ENCODE results near the gene STK10. TPM values are rescaled to one million over a fixed set of nuclear protein-coding genes. Genes with fewer than 3 reads are reported as not detected.

The STK10 gene
- total and polyA plus RNA-seq, 2 of the 8 experiments (the other 6 are each of a cell fraction or from before 2014, with no cell fraction given) = 10.5 to 21.4 TPM

DNA sequence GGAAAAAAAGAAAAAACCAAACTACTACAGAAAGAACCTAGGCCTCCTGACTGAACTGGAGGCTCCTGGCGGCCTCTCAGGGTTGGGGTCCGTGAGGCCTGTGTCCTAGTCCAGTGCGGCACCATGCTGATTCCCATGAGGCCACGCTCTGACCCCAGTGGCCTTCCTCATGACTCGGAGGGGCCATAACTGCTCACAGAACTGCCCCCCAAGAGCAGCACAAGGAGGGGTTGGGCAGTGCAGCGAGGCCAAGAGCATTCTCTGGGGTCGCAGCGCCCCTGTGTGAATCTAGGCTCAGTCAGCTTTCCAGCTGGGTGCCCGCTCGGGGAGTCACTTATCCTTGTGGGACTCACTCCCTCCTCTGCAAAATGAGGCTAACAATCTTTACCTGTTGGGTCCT lies 102.3 kb downstream of the STK10 start:
- Histone ChIP-seq H2BK120ac (replicated peaks; ENCODE audit: low read depth, low read length) (no peak overlapping the region), H3K27me3 (replicated peaks in 1 of 4; ENCODE audit: control insufficient read depth in 3 of 4, extremely low read depth in 1 of 4, insufficient read depth in 3 of 4, low read length in 3 of 4) (no peaks in the 10 kb centered on the region), H3K4ac (replicated peaks; ENCODE audit: insufficient read length, low read depth, low read length) (no peak overlapping the region), H2AK5ac (ENCODE audit: low read depth, low read length) (no peak overlapping the region), H2BK15ac (ENCODE audit: low read length) (no peak overlapping the region), H4K5ac (ENCODE audit: insufficient read length, low read depth, low read length) (no peak overlapping the region), H3K23ac (ENCODE audit: insufficient read length) (no peak overlapping the region), H2AFZ (ENCODE audit: low read length) (no peak overlapping the region), H3K4me3 (ENCODE audit: extremely low read depth in 1 of 4, insufficient read depth in 2 of 4, low read depth in 3 of 4, low read length in 4 of 4) (no peak overlapping the region), H4K8ac (ENCODE audit: extremely low read depth, insufficient read depth, low read length) (peak overlapping the region; percentile 91), H4K91ac (replicated peaks; ENCODE audit: insufficient read length, low read length) (no peak overlapping the region), H3K79me2 (ENCODE audit: control insufficient read depth in 1 of 2, insufficient read depth in 2 of 2, low read length in 2 of 2) (no peaks in the 10 kb centered on the region), H3K9ac (replicated peaks in 1 of 4; ENCODE audit: extremely low read depth in 1 of 4, low read depth in 3 of 4, low read length in 3 of 4) (no peak overlapping the region), H2BK20ac (ENCODE audit: low read length) (no peak overlapping the region), H2BK5ac (ENCODE audit: low read depth, low read length) (no peak overlapping the region), H3K9me3 (ENCODE audit: insufficient read depth in 2 of 2, low read depth in 1 of 2, low read length in 1 of 2) (no peaks in the 10 kb centered on the region), H3K36me3 (ENCODE audit: control insufficient read depth in 2 of 4, insufficient read depth in 4 of 4, low read length in 3 of 4) (peaks cover 0 to 2% (median 0%) of the 10 kb centered on the region in 4 experiments; a peak in 1 of 8 replicates), H4K20me1 (replicated peaks in 1 of 2; ENCODE audit: control insufficient read depth in 1 of 2, insufficient read depth in 2 of 2, low read length in 2 of 2) (peaks cover 0 to 2% of the 10 kb centered on the region in 2 experiments), H3K14ac (ENCODE audit: insufficient read length) (no peak overlapping the region), H3K27ac (ENCODE audit: low read depth, low read length) (no peak overlapping the region), H3K23me2 (ENCODE audit: low read depth, low read length) (peaks cover 9% of the 10 kb centered on the region; the same call in 1 of the 2 replicates), H3K4me2 (ENCODE audit: insufficient read depth in 1 of 2, low read depth in 2 of 2, low read length in 2 of 2) (no peak overlapping the region), H3K18ac (ENCODE audit: extremely low read depth, low read length) (no peak overlapping the region; the same call in 1 of the 2 replicates), H2BK12ac (ENCODE audit: low read depth, low read length) (no peak overlapping the region), H3K79me1 (ENCODE audit: low read depth, low read length) (no peaks in the 10 kb centered on the region), H3K4me1 (replicated peaks in 1 of 4; ENCODE audit: control insufficient read depth in 3 of 4, insufficient read depth in 4 of 4, low read length in 3 of 4) (no peaks in the 10 kb centered on the region), H3K56ac (replicated peaks; ENCODE audit: insufficient read length, low read depth, low read length) (no peak overlapping the region)
- no peak for TF ChIP-seq CHD2 (IDR thresholded peaks at IDR 0.05; ENCODE audit: low read length)
- TF ChIP-seq, protein P1, sequence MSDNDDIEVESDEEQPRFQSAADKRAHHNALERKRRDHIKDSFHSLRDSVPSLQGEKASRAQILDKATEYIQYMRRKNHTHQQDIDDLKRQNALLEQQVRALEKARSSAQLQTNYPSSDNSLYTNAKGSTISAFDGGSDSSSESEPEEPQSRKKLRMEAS (IDR thresholded peaks at IDR 0.05) = no peak
- no peak for TF ChIP-seq SP4 (IDR thresholded peaks at IDR 0.05; ENCODE audit: low read length)
- TF ChIP-seq BCL11A (IDR thresholded peaks at IDR 0.05; ENCODE audit: low read depth in 2 of 2, low read length in 2 of 2) = no peak
- TF ChIP-seq NANOG (IDR thresholded peaks at IDR 0.05; ENCODE audit: insufficient read depth, low read depth, low read length, poor library complexity, severe bottlenecking) = no peak
- TF ChIP-seq GABPA (IDR thresholded peaks at IDR 0.05; ENCODE audit: borderline replicate concordance, insufficient read depth, low read length) = no peak
- no peak for TF ChIP-seq CTCF (IDR thresholded peaks at IDR 0.05; ENCODE audit: control extremely low read depth in 1 of 3, insufficient read depth in 1 of 3, low read depth in 1 of 3, low read length in 3 of 3)
- TF ChIP-seq CHD1 (IDR thresholded peaks at IDR 0.05; ENCODE audit: low read depth, low read length) = no peak
- no peak for TF ChIP-seq SP1 (IDR thresholded peaks at IDR 0.05; ENCODE audit: low read depth, low read length)
- TF ChIP-seq RNF2 (IDR thresholded peaks at IDR 0.05; ENCODE audit: borderline replicate concordance, low read depth, low read length, missing control alignments, poor library complexity, severe bottlenecking) = no peak
- POLR2A ChIA-PET (ENCODE audit: partially characterized antibody) = interaction anchor here (1.1 to 1.7 kb wide), 2 partner anchors 11 to 13 kb away, joined by 3 read pairs; no protein-coding TSS in a partner anchor
- DNase-seq (ENCODE audit: low read depth in 1 of 2, low spot score in 2 of 2) (no peak), FAIRE-seq (no peak)
- WGBS, 2 experiments (ENCODE audit: extremely low coverage in 1 of 2, insufficient coverage in 1 of 2, insufficient read length in 1 of 2, insufficient replicate concordance in 2 of 2, low coverage in 1 of 2, low lambda C conversion rate in 2 of 2, missing lambda C conversion rate in 1 of 2) = 94% methylated on average over 10 of the region's 10 CpGs; no CpG with 5 or more reads in 1 of the 2 experiments
- CTCF ChIA-PET (ENCODE audit: partially characterized antibody) = interaction anchor here (2.0 kb wide), 1 partner anchor 20 kb away, joined by 6 read pairs; no protein-coding TSS in a partner anchor

Data from H1 (cell line).